8988T (cell line): ENCODE data around the gene FNDC10.
"Not testable (repeated sequence)": the region's sequence is repeated elsewhere in the genome, so short reads cannot be mapped to it uniquely, and the experiment has no call there.

ENCODE experiments used
- DNase-seq: peaks from one replicate; pipeline ENCODE4 v3.0.0; 2011

The FNDC10 gene

GRCh38 chr1:1563688-1564087 lies 36.2 kb downstream of the FNDC10 start:
- no peak for DNase-seq

- no peak for DNase-seq
These were observed 37.3 kb downstream of the FNDC10 start for GRCh38 chr1:1562556-1563195.

GRCh38 chr1:1561801-1562470 lies 38.0 kb downstream of the FNDC10 start:
- no peak for DNase-seq

- DNase-seq = no peak
These were observed 39.8 kb downstream of the FNDC10 start for GRCh38 chr1:1560178-1560577.

GRCh38 chr1:1559066-1559465 lies 40.9 kb downstream of the FNDC10 start:
- DNase-seq = no peak

- DNase-seq = no peak
These were observed 41.3 kb downstream of the FNDC10 start for GRCh38 chr1:1558591-1558990.

- DNase-seq = not testable (repeated sequence)
These were observed 42.2 kb downstream of the FNDC10 start for GRCh38 chr1:1557688-1558087.

- DNase-seq = not testable (repeated sequence)
These were observed 43.0 kb downstream of the FNDC10 start for GRCh38 chr1:1556961-1557360.

GRCh38 chr1:1556505-1556904 lies 43.4 kb downstream of the FNDC10 start:
- DNase-seq = no peak

GRCh38 chr1:1554926-1555915 lies 44.7 kb downstream of the FNDC10 start:
- DNase-seq = no peak

- DNase-seq = no peak
These were observed 45.4 kb downstream of the FNDC10 start for GRCh38 chr1:1554550-1554925.

- no peak for DNase-seq
These were observed 46.0 kb downstream of the FNDC10 start for GRCh38 chr1:1553821-1554494.

- DNase-seq = no peak
These were observed 47.7 kb downstream of the FNDC10 start for GRCh38 chr1:1552263-1552639.

GRCh38 chr1:1551524-1552262 lies 48.2 kb downstream of the FNDC10 start:
- no peak for DNase-seq

- DNase-seq = peak; percentile 57
These were observed 49.1 kb downstream of the FNDC10 start for GRCh38 chr1:1550591-1551432.

- no peak for DNase-seq
These were observed 49.8 kb downstream of the FNDC10 start for GRCh38 chr1:1550087-1550486.

GRCh38 chr1:1548591-1548990 lies 51.3 kb downstream of the FNDC10 start:
- DNase-seq = no peak
